Ishikawa (cell line): Measurements from ENCODE around the gene ZNF101.
A peak's percentile ranks its signal among the peaks of the same experiment; 100 is the strongest.

ENCODE experiments used
- CEBPB ChIP-seq: IDR thresholded peaks from 2 replicates; pipeline ENCODE4 v1.6.1; 2012
- CREB1 ChIP-seq: IDR thresholded peaks from 2 replicates; pipeline ENCODE4 v1.6.1; 2012; ENCODE audit warnings: low read depth
- EGR1 ChIP-seq: IDR thresholded peaks from 2 replicates; pipeline ENCODE4 v1.6.1; 2012
- EP300 ChIP-seq: IDR thresholded peaks from 2 replicates; pipeline ENCODE4 v1.6.1; 2012; ENCODE audit warnings: borderline replicate concordance
- FOXM1 ChIP-seq: IDR thresholded peaks from 2 replicates; pipeline ENCODE4 v1.6.1; 2012; ENCODE audit warnings: low read depth, borderline replicate concordance
- NFIC ChIP-seq: IDR thresholded peaks from 2 replicates; pipeline ENCODE4 v1.6.1; 2012
- RAD21 ChIP-seq: IDR thresholded peaks from 2 replicates; pipeline ENCODE4 v1.6.1; 2012; ENCODE audit warnings: low read depth
- TAF1 ChIP-seq: IDR thresholded peaks from 2 replicates; pipeline ENCODE4 v1.6.1; 2012; ENCODE audit warnings: low read depth, mild to moderate bottlenecking
- TCF12 ChIP-seq: IDR thresholded peaks from 2 replicates; pipeline ENCODE4 v1.6.1; 2012; ENCODE audit warnings: low read depth
- TEAD4 ChIP-seq: IDR thresholded peaks from 2 replicates; pipeline ENCODE4 v1.6.1; 2012
- YY1 ChIP-seq: IDR thresholded peaks from 2 replicates; pipeline ENCODE4 v1.6.1; 2012; ENCODE audit warnings: low read depth
- ZBTB7A ChIP-seq: IDR thresholded peaks from 2 replicates; pipeline ENCODE4 v1.6.1; 2012; ENCODE audit warnings: low read depth
- TF ChIP-seq, protein P1 (sequence below): IDR thresholded peaks from 2 replicates; pipeline ENCODE4 v1.6.1; 2012
- TF ChIP-seq, protein P2 (sequence below): IDR thresholded peaks from 2 replicates; pipeline ENCODE4 v1.6.1; 2012
- TF ChIP-seq, protein P3 (sequence below): IDR thresholded peaks from 2 replicates; pipeline ENCODE4 v1.6.1; 2012; ENCODE audit warnings: low read depth, mild to moderate bottlenecking

The ZNF101 gene

DNA sequence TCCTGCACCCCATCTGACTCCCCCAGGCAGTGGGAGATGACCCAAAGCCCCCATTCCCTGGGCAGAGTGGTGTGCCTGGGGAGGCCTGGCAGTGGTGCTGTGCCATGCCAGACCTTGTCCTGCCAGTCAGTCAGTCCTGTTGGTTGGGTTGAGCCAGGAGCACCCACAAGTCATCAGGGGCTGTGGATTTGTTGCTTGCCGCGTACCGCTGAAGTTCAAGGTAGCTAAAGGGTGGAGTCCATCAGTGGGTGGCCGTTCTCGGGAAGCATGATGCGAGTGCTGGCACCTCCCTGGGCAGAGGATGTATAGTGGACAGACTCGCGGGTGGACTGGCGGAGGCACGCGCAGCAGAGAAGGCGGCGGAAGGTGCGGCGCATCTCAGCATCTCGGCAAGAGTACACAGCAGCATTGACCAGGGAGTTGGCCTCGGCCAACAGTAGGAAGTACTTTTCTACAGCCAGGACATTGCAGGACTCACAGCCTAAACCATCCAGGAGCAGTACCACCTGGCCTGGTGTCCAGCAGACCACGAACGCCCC, 44.5 kb upstream of the ZNF101 start:
- no peak for TF ChIP-seq TAF1
- TF ChIP-seq, protein P1, sequence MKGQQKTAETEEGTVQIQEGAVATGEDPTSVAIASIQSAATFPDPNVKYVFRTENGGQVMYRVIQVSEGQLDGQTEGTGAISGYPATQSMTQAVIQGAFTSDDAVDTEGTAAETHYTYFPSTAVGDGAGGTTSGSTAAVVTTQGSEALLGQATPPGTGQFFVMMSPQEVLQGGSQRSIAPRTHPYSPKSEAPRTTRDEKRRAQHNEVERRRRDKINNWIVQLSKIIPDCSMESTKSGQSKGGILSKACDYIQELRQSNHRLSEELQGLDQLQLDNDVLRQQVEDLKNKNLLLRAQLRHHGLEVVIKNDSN, result no peak
- TF ChIP-seq YY1, result no peak
- TF ChIP-seq, protein P2, sequence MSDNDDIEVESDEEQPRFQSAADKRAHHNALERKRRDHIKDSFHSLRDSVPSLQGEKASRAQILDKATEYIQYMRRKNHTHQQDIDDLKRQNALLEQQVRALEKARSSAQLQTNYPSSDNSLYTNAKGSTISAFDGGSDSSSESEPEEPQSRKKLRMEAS, result no peak
- TF ChIP-seq FOXM1, result no peak
- TF ChIP-seq CREB1, result no peak
- TF ChIP-seq, protein P3, sequence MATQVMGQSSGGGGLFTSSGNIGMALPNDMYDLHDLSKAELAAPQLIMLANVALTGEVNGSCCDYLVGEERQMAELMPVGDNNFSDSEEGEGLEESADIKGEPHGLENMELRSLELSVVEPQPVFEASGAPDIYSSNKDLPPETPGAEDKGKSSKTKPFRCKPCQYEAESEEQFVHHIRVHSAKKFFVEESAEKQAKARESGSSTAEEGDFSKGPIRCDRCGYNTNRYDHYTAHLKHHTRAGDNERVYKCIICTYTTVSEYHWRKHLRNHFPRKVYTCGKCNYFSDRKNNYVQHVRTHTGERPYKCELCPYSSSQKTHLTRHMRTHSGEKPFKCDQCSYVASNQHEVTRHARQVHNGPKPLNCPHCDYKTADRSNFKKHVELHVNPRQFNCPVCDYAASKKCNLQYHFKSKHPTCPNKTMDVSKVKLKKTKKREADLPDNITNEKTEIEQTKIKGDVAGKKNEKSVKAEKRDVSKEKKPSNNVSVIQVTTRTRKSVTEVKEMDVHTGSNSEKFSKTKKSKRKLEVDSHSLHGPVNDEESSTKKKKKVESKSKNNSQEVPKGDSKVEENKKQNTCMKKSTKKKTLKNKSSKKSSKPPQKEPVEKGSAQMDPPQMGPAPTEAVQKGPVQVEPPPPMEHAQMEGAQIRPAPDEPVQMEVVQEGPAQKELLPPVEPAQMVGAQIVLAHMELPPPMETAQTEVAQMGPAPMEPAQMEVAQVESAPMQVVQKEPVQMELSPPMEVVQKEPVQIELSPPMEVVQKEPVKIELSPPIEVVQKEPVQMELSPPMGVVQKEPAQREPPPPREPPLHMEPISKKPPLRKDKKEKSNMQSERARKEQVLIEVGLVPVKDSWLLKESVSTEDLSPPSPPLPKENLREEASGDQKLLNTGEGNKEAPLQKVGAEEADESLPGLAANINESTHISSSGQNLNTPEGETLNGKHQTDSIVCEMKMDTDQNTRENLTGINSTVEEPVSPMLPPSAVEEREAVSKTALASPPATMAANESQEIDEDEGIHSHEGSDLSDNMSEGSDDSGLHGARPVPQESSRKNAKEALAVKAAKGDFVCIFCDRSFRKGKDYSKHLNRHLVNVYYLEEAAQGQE, result no peak
- no peak for TF ChIP-seq CEBPB
- no peak for TF ChIP-seq EP300
- no peak for TF ChIP-seq TEAD4
- TF ChIP-seq RAD21, result no peak
- no peak for TF ChIP-seq EGR1
- TF ChIP-seq ZBTB7A, result no peak

DNA sequence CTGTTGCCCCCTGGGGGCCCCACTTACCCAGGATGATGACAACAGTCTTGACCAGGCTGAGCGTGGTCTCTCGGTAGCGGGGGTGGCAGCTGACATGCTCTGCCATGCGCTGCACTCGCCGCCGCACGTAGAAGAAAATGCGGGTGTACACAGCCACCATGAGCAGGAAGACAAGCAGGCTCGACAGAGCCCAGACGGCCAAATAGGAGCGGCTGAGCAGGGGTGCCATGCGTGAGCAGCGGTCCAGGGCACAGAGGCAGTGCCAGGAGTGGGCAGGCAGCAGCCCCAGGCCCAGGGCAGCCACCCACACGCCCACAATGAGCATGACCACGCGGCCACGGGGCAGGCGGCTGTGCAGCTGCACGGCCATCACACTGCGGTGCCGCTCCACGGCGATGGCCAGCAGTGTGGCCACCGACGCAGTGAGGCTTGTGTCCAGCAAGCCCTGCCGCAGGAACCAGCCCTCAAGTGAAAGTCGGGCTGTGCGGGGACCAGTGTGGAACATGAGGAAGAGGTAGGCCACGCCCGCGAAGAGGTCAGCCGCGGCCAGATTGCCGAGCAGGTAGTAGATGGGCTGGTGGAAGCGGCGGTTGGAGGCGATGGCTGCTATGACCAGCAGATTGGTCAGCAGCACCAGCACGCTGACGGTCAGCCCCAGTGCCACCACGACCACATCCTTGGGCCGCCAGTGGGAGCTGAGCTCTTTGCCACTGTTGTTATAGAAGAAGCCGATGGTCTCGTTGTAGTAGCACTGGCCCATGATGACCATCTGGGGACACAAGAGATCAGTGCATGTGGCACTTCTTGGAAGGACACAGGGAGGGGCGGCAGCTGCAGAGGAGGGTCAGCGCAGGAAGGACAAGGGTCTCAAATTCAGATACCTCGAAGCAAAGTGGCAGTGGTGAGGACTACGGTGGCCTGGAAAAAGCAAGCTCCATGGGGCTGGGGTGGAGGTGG, 41.8 kb upstream of the ZNF101 start:
- TF ChIP-seq NFIC, result no peak
- no peak for TF ChIP-seq FOXM1
- TF ChIP-seq, protein P2, result no peak
- TF ChIP-seq, protein P1, result no peak

DNA sequence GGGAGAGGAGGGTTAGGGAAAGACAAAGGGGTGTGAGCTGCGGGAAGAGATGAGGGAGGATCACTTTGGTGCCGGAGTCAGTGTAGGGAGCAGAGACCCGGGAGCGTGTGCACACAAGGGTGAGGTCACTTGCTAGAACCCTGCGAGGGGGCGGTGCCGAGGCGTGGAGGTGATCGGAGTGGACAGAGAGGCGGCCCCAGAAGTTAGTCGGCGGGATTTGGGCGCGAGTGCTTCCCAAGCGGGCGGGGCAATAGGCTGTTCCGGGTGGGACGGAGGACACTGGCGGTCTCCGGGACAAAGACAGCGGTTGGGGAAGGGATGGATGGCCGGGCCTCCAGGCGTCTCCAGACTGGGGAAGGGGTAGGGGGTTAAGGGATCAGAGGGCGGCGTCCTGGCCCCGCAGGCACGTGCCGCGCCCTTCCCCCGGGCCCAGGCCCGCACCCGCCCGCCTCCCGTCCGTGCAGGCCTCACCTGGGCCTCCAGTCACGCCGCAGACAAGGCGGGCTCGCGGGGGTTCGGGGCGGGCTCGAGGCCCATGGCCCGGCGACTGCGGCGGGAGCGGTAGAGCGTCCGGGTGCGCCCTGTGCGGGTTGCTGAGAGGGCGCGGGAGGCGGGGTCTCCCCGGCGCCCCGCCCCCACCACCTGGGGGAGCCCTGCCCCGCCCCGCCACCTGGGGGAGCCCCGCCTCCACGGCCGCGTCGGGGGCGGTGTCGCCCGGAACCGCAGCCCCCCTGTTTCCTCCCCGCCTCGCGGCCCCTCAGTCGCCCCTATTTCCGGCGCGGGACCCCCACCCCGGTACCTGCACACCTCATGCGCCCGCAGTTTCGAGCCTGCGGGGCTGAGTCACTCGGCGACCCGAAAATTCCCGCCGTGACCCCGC, 40.8 kb upstream of the ZNF101 start, which contains the start of gene LPAR2:
LPAR2 (minus strand) TSS at position 600 of the 880 bp plus-strand sequence. CDS start 945 bp downstream, outside the sequence.
- TF ChIP-seq CREB1, result no peak
- TF ChIP-seq ZBTB7A, result no peak; the same call in 1 of the 2 replicates
- peak; percentile 33; the same call in 1 of the 2 replicates for TF ChIP-seq EGR1
- no peak for TF ChIP-seq YY1
- no peak for TF ChIP-seq RAD21
- TF ChIP-seq TCF12, result no peak
- no peak for TF ChIP-seq EP300
- TF ChIP-seq TEAD4, result no peak
- no peak; the same call in 1 of the 2 replicates for TF ChIP-seq TAF1
- TF ChIP-seq, protein P1, result peak; percentile 54
- TF ChIP-seq, protein P2, result peak; percentile 77

DNA sequence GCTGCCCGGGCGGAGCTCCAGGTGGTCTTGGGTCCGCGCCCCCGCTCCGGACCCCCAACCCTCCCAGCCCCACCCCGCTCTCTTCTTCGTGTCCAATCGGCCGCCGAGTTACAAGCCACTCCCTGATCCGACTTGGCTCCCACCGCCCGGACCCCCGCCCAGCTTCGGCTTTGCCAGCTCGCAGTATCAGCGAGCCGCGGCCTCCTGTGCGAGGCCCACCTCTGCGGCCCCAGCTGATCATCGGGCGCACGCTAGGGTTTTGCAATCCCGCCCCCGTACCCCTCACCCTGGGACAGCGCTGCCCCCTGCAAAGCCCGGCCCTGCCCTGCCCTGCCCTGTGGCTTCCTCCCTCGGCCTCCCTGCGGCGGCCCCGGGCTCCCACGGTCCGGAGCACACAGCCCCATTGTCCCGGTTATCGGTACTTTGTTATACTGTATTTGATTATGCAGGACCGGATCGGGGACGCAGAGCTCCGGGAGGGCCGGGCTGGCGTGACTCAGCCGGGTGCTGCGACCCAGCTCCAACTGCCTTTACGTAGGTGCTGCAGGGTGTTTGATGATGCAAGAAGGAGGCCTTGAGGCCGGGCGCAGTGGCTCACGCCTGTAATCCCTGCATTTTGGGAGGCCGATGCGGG, 40.0 kb upstream of the ZNF101 start:
- TF ChIP-seq EP300 (peak; percentile 41; the same call in 1 of the 2 replicates), EGR1 (peak; percentile 69), TAF1 (no peak), TCF12 (peak; percentile 37), TEAD4 (no peak), RAD21 (no peak), NFIC (no peak; the same call in 1 of the 2 replicates), CREB1 (no peak), CEBPB (no peak; the same call in none of the 2 replicates), ZBTB7A (peak; percentile 99)
- TF ChIP-seq, protein P2, result no peak
- TF ChIP-seq, protein P1, result no peak

DNA sequence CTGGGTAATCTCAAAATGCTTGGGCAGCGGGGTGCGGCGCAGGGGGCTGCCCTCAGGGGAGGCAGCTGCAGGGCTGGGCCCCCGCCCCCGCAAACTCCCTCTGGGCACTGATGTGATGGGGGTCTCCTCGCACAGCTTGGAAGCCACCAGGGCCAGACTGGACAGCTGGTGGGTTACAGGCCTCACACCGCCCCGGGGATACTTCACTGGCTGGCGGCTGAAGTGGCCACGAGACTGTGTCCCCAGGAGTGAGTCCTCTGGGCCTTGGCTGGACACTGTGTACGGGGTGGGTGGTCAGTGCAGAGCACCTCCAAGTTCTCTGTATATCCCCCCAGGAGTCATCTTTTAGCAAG, 38.6 kb upstream of the ZNF101 start:
- no peak for TF ChIP-seq CEBPB
- no peak for TF ChIP-seq TAF1
- TF ChIP-seq TCF12, result no peak
- TF ChIP-seq, protein P2, result no peak
- no peak for TF ChIP-seq FOXM1
